K562 (cell line): ENCODE measurements around the gene PRR36. TPM values are rescaled to one million over a fixed set of nuclear protein-coding genes. Genes with fewer than 3 reads are reported as not detected.

Experiments
- ATF6 ChIP-seq: sonication (generic); formaldehyde crosslinking; IDR thresholded peaks from 2 replicates; pipeline ENCODE4 v1.4.0; 2020; ENCODE audit warnings: mild to moderate bottlenecking, missing genetic modification reagents
- BDP1 ChIP-seq: IDR thresholded peaks from 3 replicates; pipeline ENCODE4 v1.6.1; 2011; ENCODE audit not compliant: insufficient read length, insufficient read depth
- BHLHE40 ChIP-seq: IDR thresholded peaks from 2 replicates; pipeline ENCODE4 v1.6.1; 2011; ENCODE audit warnings: low read length, improper control_type of control experiment
- CBX8 ChIP-seq: fragments of 200-600 bp; sonication (generic); IDR thresholded peaks from 2 replicates; pipeline ENCODE4 v1.6.1; 2012; ENCODE audit warnings: borderline replicate concordance, mixed run types, low read depth, mild to moderate bottlenecking, moderate library complexity, mixed read lengths, low read length, control low read depth, inconsistent platforms; ENCODE audit not compliant: poor library complexity, severe bottlenecking; ENCODE audit errors: extremely low read depth
- CREM ChIP-seq: IDR thresholded peaks from 2 replicates; pipeline ENCODE4 v1.6.1; 2014; ENCODE audit warnings: antibody characterized with exemption, low read depth
- CTCF ChIP-seq, 3 experiments: IDR thresholded peaks in 2 of 3; conservative IDR thresholded peaks in 1 of 3; 2 replicates each; pipeline ENCODE4 v1.5.1; 2011 to 2012; ENCODE audit warnings: low read length in 3 of 3, mild to moderate bottlenecking in 3 of 3, control low read depth in 2 of 3, improper control_type of control experiment in 1 of 3, inconsistent platforms in 1 of 3, low read depth in 1 of 3, mixed read lengths in 1 of 3, moderate library complexity in 1 of 3; ENCODE audit not compliant: insufficient read depth in 2 of 3
- DIDO1 ChIP-seq: fragments of 450-650 bp; IDR thresholded peaks from 2 replicates; pipeline ENCODE4 v1.6.1; 2016; ENCODE audit warnings: low read depth, missing biosample characterization, missing genetic modification characterization
- E2F3 ChIP-seq: fragments of 250-450 bp; sonication (Bioruptor Pico); IDR thresholded peaks from 2 replicates; pipeline ENCODE4 v1.4.0; 2020; ENCODE audit warnings: mild to moderate bottlenecking
- FUS ChIP-seq: fragments of 200-400 bp; formaldehyde crosslinking; optimal IDR thresholded peaks from 2 replicates; pipeline ENCODE3; 2017; ENCODE audit warnings: low read depth, low read length
- KDM2B ChIP-seq: fragments of 250-450 bp; sonication (Bioruptor Pico); IDR thresholded peaks from 2 replicates; pipeline ENCODE4 v1.8.0; 2021; ENCODE audit warnings: mild to moderate bottlenecking, moderate library complexity
- MCM2 ChIP-seq: fragments of 450-650 bp; IDR thresholded peaks from 2 replicates; pipeline ENCODE4 v1.6.1; 2017; ENCODE audit warnings: low read depth, mild to moderate bottlenecking
- RBM22 ChIP-seq: fragments of 200-400 bp; formaldehyde crosslinking; IDR thresholded peaks from 2 replicates; pipeline ENCODE4 v1.6.1; 2018; ENCODE audit warnings: low read length, low read depth; ENCODE audit not compliant: poor library complexity, severe bottlenecking
- SIN3B ChIP-seq: fragments of 450-650 bp; IDR thresholded peaks from 2 replicates; pipeline ENCODE4 v1.6.1; 2017; ENCODE audit warnings: low read depth, mild to moderate bottlenecking, moderate library complexity
- SP1 ChIP-seq: sonication (generic); formaldehyde crosslinking; IDR thresholded peaks from 2 replicates; pipeline ENCODE4 v1.8.1; 2022; ENCODE audit warnings: mild to moderate bottlenecking, missing genetic modification reagents
- SPI1 ChIP-seq: IDR thresholded peaks from 2 replicates; pipeline ENCODE4 v1.6.1; 2011; ENCODE audit warnings: low read depth, low read length, control low read depth, borderline replicate concordance
- TARDBP ChIP-seq: fragments of 450-650 bp; IDR thresholded peaks from 2 replicates; pipeline ENCODE4 v1.6.1; 2016
- XRCC5 ChIP-seq: fragments of 200-400 bp; formaldehyde crosslinking; IDR thresholded peaks from 2 replicates; pipeline ENCODE4 v1.6.1; 2017; ENCODE audit warnings: low read depth, mild to moderate bottlenecking, low read length
- YY1 ChIP-seq, 3 experiments: IDR thresholded peaks; 2 replicates each; pipeline ENCODE4 v1.6.1; 2011; ENCODE audit warnings: low read length in 2 of 3, mild to moderate bottlenecking in 2 of 3, moderate library complexity in 2 of 3, borderline replicate concordance in 1 of 3, control low read depth in 1 of 3, low read depth in 1 of 3; ENCODE audit not compliant: insufficient read depth in 3 of 3, insufficient replicate concordance in 2 of 3, control insufficient read depth in 1 of 3, insufficient read length in 1 of 3; ENCODE audit errors: extremely low read depth in 1 of 3
- ZBTB12 ChIP-seq: fragments of 250-450 bp; sonication (Bioruptor Pico); IDR thresholded peaks from 2 replicates; pipeline ENCODE4 v1.4.0; 2020
- ZBTB33 ChIP-seq: sonication (generic); formaldehyde crosslinking; IDR thresholded peaks from 2 replicates; pipeline ENCODE4 v1.8.1; 2023; ENCODE audit warnings: mild to moderate bottlenecking, missing genetic modification reagents
- ZNF75A ChIP-seq: fragments of 450-650 bp; formaldehyde crosslinking; IDR thresholded peaks from 2 replicates; pipeline ENCODE4 v1.4.0; 2020; ENCODE audit warnings: mild to moderate bottlenecking
- polyA plus RNA-seq, 8 experiments: library from polyadenylated mRNA; depleted of rRNA in 4 of 8; stranded (reverse) in 5 of 8; unstranded in 3 of 8; fragments of >200 nt; fragmentation: Nextera tagmentation in 2 of 8; fragmentation: Illumina TruSeq in 1 of 8; extraction: Ambion mirVana in 2 of 8; extraction: Trizol in 1 of 8; gene quantifications; 2 replicates each; pipeline versions ENCODE4 v1.2.1 to v1.2.3, GENCODE V29; 2011 to 2014; ENCODE audit warnings: inconsistent platforms in 1 of 8, missing spikeins in 1 of 8
- total RNA-seq, 7 experiments: library from RNA; depleted of rRNA in 6 of 7; stranded (reverse); fragments of >200 nt in 6 of 7; fragmentation: Illumina TruSeq in 2 of 7; extraction: Trizol in 2 of 7; gene quantifications; 2 replicates each; pipeline versions ENCODE4 v1.2.1 to v1.2.3, GENCODE V29; 2011 to 2021; ENCODE audit warnings: low replicate concordance in 1 of 7

PRR36 gene
- total and polyA plus RNA-seq, 9 of the 15 experiments (the other 6 are each of a cell fraction or from before 2014, with no cell fraction given), result 0.05 to 0.42 (median 0.06) TPM; not detected in 6

GRCh38 chr19:7829561-7830271, 44.5 kb downstream of the PRR36 start, which contains the start of gene EVI5L (continued):
- TF ChIP-seq RBM22, result no peak
- no peak for TF ChIP-seq ATF6 (CRISPR knock-in tag)
- no peak for TF ChIP-seq MCM2
- TF ChIP-seq SP1 (CRISPR knock-in tag), result peak; percentile 97
- TF ChIP-seq ZBTB33, result no peak
- peak; percentile 94 for TF ChIP-seq CREM
- TF ChIP-seq SPI1, result no peak
- no peak; a peak in 1 of 6 replicates for TF ChIP-seq CTCF (IDR thresholded peaks at IDR 0.05 in 2 of 3, conservative IDR thresholded peaks at IDR 0.05 in 1 of 3; ENCODE audit: insufficient read depth in 2 of 3, low read depth in 1 of 3, low read length in 3 of 3)
- no peak for TF ChIP-seq BDP1
- no peak for TF ChIP-seq CBX8
- no peak for TF ChIP-seq DIDO1 (tag)
- TF ChIP-seq ZBTB12 (CRISPR knock-in tag), result peak; percentile 77
- TF ChIP-seq ZNF75A (CRISPR knock-in tag), result no peak
- no peak for TF ChIP-seq E2F3 (CRISPR knock-in tag)
- TF ChIP-seq KDM2B (CRISPR knock-in tag), result no peak
- TF ChIP-seq BHLHE40, result 0 out of 2 replicates have a peak, but pooled peaks have one; percentile 8
- TF ChIP-seq YY1 (IDR thresholded peaks at IDR 0.05; ENCODE audit: borderline replicate concordance in 1 of 3, control insufficient read depth in 1 of 3, extremely low read depth in 1 of 3, insufficient read depth in 3 of 3, insufficient read length in 1 of 3, insufficient replicate concordance in 2 of 3, low read depth in 1 of 3, low read length in 2 of 3), result peak in 2 of 3 experiments; percentile 54 to 73
- TF ChIP-seq XRCC5, result 0 out of 2 replicates have a peak, but pooled peaks have one; percentile 37
- TF ChIP-seq FUS, result no peak
- TF ChIP-seq TARDBP, result no peak
- no peak for TF ChIP-seq SIN3B
